HepG2 (cell line): ENCODE data around the gene ARHGAP19. TPM values are rescaled to one million over a fixed set of nuclear protein-coding genes. Genes with fewer than 3 reads are reported as not detected.
A peak's percentile ranks its signal among the peaks of the same experiment; 100 is the strongest.

Experiments used
- DR1 ChIP-seq: sonication (generic); formaldehyde crosslinking; IDR thresholded peaks from 2 replicates; pipeline ENCODE4 v1.8.0; 2021; ENCODE audit warnings: mild to moderate bottlenecking, missing genetic modification reagents, inconsistent platforms
- ETV5 ChIP-seq: IDR thresholded peaks from 2 replicates; pipeline ENCODE4 v1.6.1; 2018; ENCODE audit warnings: missing biosample characterization, missing genetic modification reagents, inconsistent platforms, borderline replicate concordance
- HNRNPUL1 ChIP-seq: fragments of 200-400 bp; formaldehyde crosslinking; IDR thresholded peaks from 2 replicates; pipeline ENCODE4 v1.6.1; 2017; ENCODE audit warnings: low read depth, mild to moderate bottlenecking, low read length, moderate library complexity
- HOXA3 ChIP-seq: sonication (generic); formaldehyde crosslinking; IDR thresholded peaks from 2 replicates; pipeline ENCODE4 v1.5.0; 2020; ENCODE audit warnings: missing genetic modification reagents
- JDP2 ChIP-seq: sonication (generic); formaldehyde crosslinking; IDR thresholded peaks from 2 replicates; pipeline ENCODE4 v1.8.1; 2022; ENCODE audit warnings: missing genetic modification reagents, borderline replicate concordance
- JUN ChIP-seq: sonication (generic); formaldehyde crosslinking; IDR thresholded peaks from 2 replicates; pipeline ENCODE4 v1.4.0; 2020; ENCODE audit warnings: mild to moderate bottlenecking, missing genetic modification reagents
- PAF1 ChIP-seq: IDR thresholded peaks from 2 replicates; pipeline ENCODE4 v1.6.1; 2016; ENCODE audit warnings: missing genetic modification reagents, missing compliant biosample characterization
- PHB2 ChIP-seq: fragments of 450-650 bp; IDR thresholded peaks from 2 replicates; pipeline ENCODE4 v1.6.1; 2018; ENCODE audit not compliant: partially characterized antibody
- ZBTB49 ChIP-seq: sonication (generic); formaldehyde crosslinking; IDR thresholded peaks from 2 replicates; pipeline ENCODE4 v1.4.0; 2020; ENCODE audit warnings: missing genetic modification reagents, borderline replicate concordance
- ZNF10 ChIP-seq: sonication (generic); formaldehyde crosslinking; IDR thresholded peaks from 2 replicates; pipeline ENCODE4 v1.4.0; 2020; ENCODE audit warnings: mild to moderate bottlenecking, low read depth, missing genetic modification reagents, borderline replicate concordance
- ZNF468 ChIP-seq: sonication (generic); formaldehyde crosslinking; IDR thresholded peaks from 2 replicates; pipeline ENCODE4 v1.8.0; 2022; ENCODE audit warnings: mild to moderate bottlenecking, moderate library complexity, missing genetic modification reagents
- ZNF589 ChIP-seq: sonication (generic); formaldehyde crosslinking; conservative IDR thresholded peaks from 2 replicates; pipeline ENCODE4 v1.8.0; 2022; ENCODE audit warnings: mild to moderate bottlenecking, moderate library complexity, missing genetic modification reagents
- ZNF609 ChIP-seq: sonication (generic); formaldehyde crosslinking; IDR thresholded peaks from 2 replicates; pipeline ENCODE4 v1.4.0; 2020; ENCODE audit warnings: mild to moderate bottlenecking, missing genetic modification reagents, borderline replicate concordance
- ZNF629 ChIP-seq: sonication (generic); formaldehyde crosslinking; conservative IDR thresholded peaks from 2 replicates; pipeline ENCODE4 v1.5.0; 2020; ENCODE audit warnings: missing genetic modification reagents
- ZNF703 ChIP-seq: sonication (generic); formaldehyde crosslinking; IDR thresholded peaks from 2 replicates; pipeline ENCODE4 v1.5.1; 2020; ENCODE audit warnings: missing genetic modification reagents, mild to moderate bottlenecking, moderate library complexity, borderline replicate concordance
- ZNF75D ChIP-seq: sonication (generic); formaldehyde crosslinking; IDR thresholded peaks from 2 replicates; pipeline ENCODE4 v1.8.1; 2023; ENCODE audit warnings: missing genetic modification reagents, mild to moderate bottlenecking, borderline replicate concordance
- ZNF850 ChIP-seq: sonication (generic); formaldehyde crosslinking; conservative IDR thresholded peaks from 2 replicates; pipeline ENCODE4 v1.9.0; 2021; ENCODE audit warnings: mild to moderate bottlenecking, missing genetic modification reagents
- polyA plus RNA-seq, 8 experiments: library from polyadenylated mRNA; depleted of rRNA in 3 of 8; stranded (reverse) in 7 of 8; unstranded in 1 of 8; fragments of >200 nt; fragmentation: Illumina TruSeq in 4 of 8; extraction: Trizol in 4 of 8; gene quantifications; 2 replicates each; pipeline versions ENCODE4 v1.2.1 to v1.2.3, GENCODE V29; 2011 to 2016; ENCODE audit warnings: low read depth in 4 of 8, missing spikeins in 1 of 8, mixed read lengths in 1 of 8; ENCODE audit not compliant: insufficient read depth in 1 of 8
- total RNA-seq, 5 experiments: library from RNA; depleted of rRNA; stranded (reverse); fragments of >200 nt; fragmentation: Illumina TruSeq; extraction: Trizol; gene quantifications; 2 replicates each; pipeline ENCODE4 v1.2.3, GENCODE V29; 2016; ENCODE audit warnings: low read depth in 1 of 5
- TF ChIP-seq, protein P1 (sequence below): sonication (generic); formaldehyde crosslinking; IDR thresholded peaks from 2 replicates; pipeline ENCODE4 v1.5.0; 2020; ENCODE audit warnings: missing genetic modification reagents, mild to moderate bottlenecking, borderline replicate concordance
- TF ChIP-seq, protein P2 (sequence below): sonication (generic); formaldehyde crosslinking; IDR thresholded peaks from 2 replicates; pipeline ENCODE4 v1.8.1; 2023; ENCODE audit warnings: mild to moderate bottlenecking, missing genetic modification reagents

The ARHGAP19 gene
- total and polyA plus RNA-seq, 2 of the 13 experiments (the other 11 are each of a cell fraction or from before 2014, with no cell fraction given) = 7.6 to 10.0 TPM

GRCh38 chr10:97334370-97335175 lies 42.1 kb upstream of the ARHGAP19 start, which contains the start of gene FRAT2 (continued):
- no peak; the same call in 1 of the 2 replicates for TF ChIP-seq ZNF609 (CRISPR knock-in tag)
- peak; percentile 54; the same call in 1 of the 2 replicates for TF ChIP-seq ETV5
- TF ChIP-seq, protein P1, sequence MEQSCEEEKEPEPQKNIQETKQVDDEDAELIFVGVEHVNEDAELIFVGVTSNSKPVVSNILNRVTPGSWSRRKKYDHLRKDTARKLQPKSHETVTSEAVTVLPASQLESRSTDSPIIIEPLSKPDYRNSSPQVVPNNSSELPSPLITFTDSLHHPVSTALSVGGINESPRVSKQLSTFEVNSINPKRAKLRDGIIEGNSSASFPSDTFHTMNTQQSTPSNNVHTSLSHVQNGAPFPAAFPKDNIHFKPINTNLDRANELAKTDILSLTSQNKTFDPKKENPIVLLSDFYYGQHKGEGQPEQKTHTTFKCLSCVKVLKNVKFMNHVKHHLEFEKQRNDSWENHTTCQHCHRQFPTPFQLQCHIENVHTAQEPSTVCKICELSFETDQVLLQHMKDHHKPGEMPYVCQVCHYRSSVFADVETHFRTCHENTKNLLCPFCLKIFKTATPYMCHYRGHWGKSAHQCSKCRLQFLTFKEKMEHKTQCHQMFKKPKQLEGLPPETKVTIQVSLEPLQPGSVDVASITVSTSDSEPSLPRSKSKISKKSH (CRISPR knock-in tag) = peak; percentile 79; the same call in 1 of the 2 replicates
- TF ChIP-seq, protein P2, sequence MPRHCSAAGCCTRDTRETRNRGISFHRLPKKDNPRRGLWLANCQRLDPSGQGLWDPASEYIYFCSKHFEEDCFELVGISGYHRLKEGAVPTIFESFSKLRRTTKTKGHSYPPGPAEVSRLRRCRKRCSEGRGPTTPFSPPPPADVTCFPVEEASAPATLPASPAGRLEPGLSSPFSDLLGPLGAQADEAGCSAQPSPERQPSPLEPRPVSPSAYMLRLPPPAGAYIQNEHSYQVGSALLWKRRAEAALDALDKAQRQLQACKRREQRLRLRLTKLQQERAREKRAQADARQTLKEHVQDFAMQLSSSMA (CRISPR knock-in tag) = no peak
- no peak for TF ChIP-seq ZNF468 (CRISPR knock-in tag)
- TF ChIP-seq PHB2 = no peak
- TF ChIP-seq JDP2 (CRISPR knock-in tag) = no peak; the same call in 1 of the 2 replicates
- TF ChIP-seq ZNF703 (CRISPR knock-in tag) = no peak
- peak; percentile 72 for TF ChIP-seq HOXA3 (CRISPR knock-in tag)
- peak; percentile 76; the same call in 1 of the 2 replicates for TF ChIP-seq HNRNPUL1
- no peak for TF ChIP-seq ZNF850 (CRISPR knock-in tag)
- no peak for TF ChIP-seq ZNF10 (CRISPR knock-in tag)
- no peak for TF ChIP-seq ZBTB49 (CRISPR knock-in tag)
- TF ChIP-seq ZNF75D = no peak
- 0 out of 2 replicates have a peak, but pooled peaks have one; percentile 17 for TF ChIP-seq ZNF589 (CRISPR knock-in tag)
- no peak for TF ChIP-seq PAF1 (CRISPR knock-in tag)
- TF ChIP-seq ZNF629 = no peak
- peak; percentile 48 for TF ChIP-seq JUN (CRISPR knock-in tag)
- peak; percentile 45; the same call in 1 of the 2 replicates for TF ChIP-seq DR1
